GM12878 (cell line): ENCODE data around the gene ZPBP. TPM values are rescaled to one million over a fixed set of nuclear protein-coding genes. Genes with fewer than 3 reads are reported as not detected.
A peak's percentile ranks its signal among the peaks of the same experiment; 100 is the strongest.

Source experiments
- ATAC-seq: fragments of 200-7000 bp; cut with Tn5 transposase; 3 replicates; pipeline ENCODE4 v1.9.1; 2020; ENCODE audit warnings: mild to moderate bottlenecking, moderate library complexity
- BruUV-seq: library from RNA; stranded (reverse); fragments of 400-500 nt; replicated peaks from 2 replicates; lab custom pipeline; 2021; lab: Mats Ljungman, UMichigan
- CTCF ChIA-PET: fragments of 300-600 bp; sonication (Branson Sonifier 250); formaldehyde crosslinking; extraction: SDS; loops from one replicate; lab custom pipeline; 2021; ENCODE audit warnings: inconsistent platforms; lab: Yijun Ruan, JAX
- POLR2A ChIA-PET: fragments of 350-600 bp; formaldehyde crosslinking; extraction: SDS; loops from one replicate; lab custom pipeline; 2021; ENCODE audit warnings: inconsistent platforms; lab: Charles Lee
- RAD21 ChIA-PET: fragments of 300-600 bp; sonication (Branson Sonifier 250); formaldehyde crosslinking; loops from one replicate; lab custom pipeline; 2023; ENCODE audit warnings: antibody characterized with exemption; ENCODE audit not compliant: unreplicated experiment; lab: Charles Lee
- SMC1A ChIA-PET: fragments of 300-600 bp; sonication (Branson Sonifier 250); formaldehyde crosslinking; loops from one replicate; lab custom pipeline; 2023; ENCODE audit not compliant: unreplicated experiment, uncharacterized antibody; lab: Charles Lee
- DNase-seq: peaks from one replicate; pipeline ENCODE4 v3.0.0-alpha.2; 2011; ENCODE audit warnings: low read depth, low spot score
- FAIRE-seq: peaks from 3 replicates; lab custom pipeline; 2011; peaks lifted over from hg19 to GRCh38; lab: Jason Lieb, UNC
- H2AFZ ChIP-seq: 2 replicates; pipeline ENCODE4 v1.6.0; 2011; ENCODE audit warnings: low read depth, low read length, control low read depth; ENCODE audit not compliant: control insufficient read depth
- H3K27ac ChIP-seq: 2 replicates; pipeline ENCODE4 v1.5.1; 2011; ENCODE audit warnings: control low read depth; ENCODE audit not compliant: control insufficient read depth, insufficient read depth
- H3K27me3 ChIP-seq, 2 experiments: replicated peaks in 1 of 2; 2 replicates each; pipeline versions ENCODE4 v1.6.0 to v1.6.1; 2011; ENCODE audit warnings: low read length in 1 of 2; ENCODE audit not compliant: control insufficient read depth in 2 of 2, insufficient read depth in 2 of 2
- H3K36me3 ChIP-seq, 2 experiments: 2 replicates each; pipeline ENCODE4 v1.5.1; 2011; ENCODE audit warnings: low read length in 1 of 2; ENCODE audit not compliant: control insufficient read depth in 2 of 2, insufficient read depth in 2 of 2
- H3K4me1 ChIP-seq: 2 replicates; pipeline ENCODE4 v1.6.1; 2011; ENCODE audit warnings: mild to moderate bottlenecking, low read length, moderate library complexity, mixed read lengths; ENCODE audit not compliant: control insufficient read depth, insufficient read depth
- H3K4me2 ChIP-seq: 2 replicates; pipeline ENCODE4 v1.6.0; 2011; ENCODE audit warnings: control low read depth; ENCODE audit not compliant: control insufficient read depth, insufficient read depth
- H3K4me3 ChIP-seq: fragments of 200-600 bp; sonication (generic); 2 replicates; pipeline ENCODE4 v1.5.1; 2016
- H3K79me2 ChIP-seq: 2 replicates; pipeline ENCODE4 v1.6.0; 2011; ENCODE audit warnings: low read length; ENCODE audit not compliant: control insufficient read depth, insufficient read depth
- H3K9ac ChIP-seq: 2 replicates; pipeline ENCODE4 v1.8.0; 2011; ENCODE audit warnings: low read length, control low read depth, mixed read lengths; ENCODE audit not compliant: control insufficient read depth, insufficient read depth
- H3K9me3 ChIP-seq: replicated peaks from 3 replicates; pipeline ENCODE4 v1.5.1; 2011; ENCODE audit warnings: mild to moderate bottlenecking, low read length; ENCODE audit not compliant: control insufficient read depth, insufficient read depth
- H4K20me1 ChIP-seq: 2 replicates; pipeline ENCODE4 v1.6.0; 2011; ENCODE audit not compliant: control insufficient read depth, insufficient read depth
- ASH2L ChIP-seq: fragments of 300-600, 200-600 bp; sonication (generic); IDR thresholded peaks from 2 replicates; pipeline ENCODE4 v1.6.1; 2017; ENCODE audit warnings: low read depth, mild to moderate bottlenecking, borderline replicate concordance
- BACH1 ChIP-seq: fragments of 450-650 bp; IDR thresholded peaks from 2 replicates; pipeline ENCODE4 v1.6.1; 2017; ENCODE audit warnings: mild to moderate bottlenecking, borderline replicate concordance
- BMI1 ChIP-seq: fragments of 450-650 bp; IDR thresholded peaks from 2 replicates; pipeline ENCODE4 v1.6.1; 2016; ENCODE audit warnings: mild to moderate bottlenecking, moderate library complexity, borderline replicate concordance
- CBFB ChIP-seq: IDR thresholded peaks from 2 replicates; pipeline ENCODE4 v1.6.1; 2016; ENCODE audit warnings: antibody characterized with exemption, low read depth
- CHD1 ChIP-seq: IDR thresholded peaks from 2 replicates; pipeline ENCODE4 v1.6.1; 2012; ENCODE audit warnings: low read depth, low read length, improper control_type of control experiment
- CREM ChIP-seq: IDR thresholded peaks from 2 replicates; pipeline ENCODE4 v1.6.1; 2014; ENCODE audit warnings: antibody characterized with exemption, low read depth
- DPF2 ChIP-seq: fragments of 450-650 bp; IDR thresholded peaks from 2 replicates; pipeline ENCODE4 v1.6.1; 2017; ENCODE audit warnings: mild to moderate bottlenecking
- IRF4 ChIP-seq: IDR thresholded peaks from 2 replicates; pipeline ENCODE4 v1.6.1; 2011; ENCODE audit warnings: low read depth, low read length
- MYB ChIP-seq: fragments of 150-350 bp; IDR thresholded peaks from 2 replicates; pipeline ENCODE4 v1.6.1; 2014; ENCODE audit warnings: mild to moderate bottlenecking, low read depth, low read length, borderline replicate concordance
- NRF1 ChIP-seq: conservative IDR thresholded peaks from 2 replicates; pipeline ENCODE4 v1.6.1; 2011; ENCODE audit warnings: mild to moderate bottlenecking, low read depth, low read length, improper control_type of control experiment
- POLR2AphosphoS5 ChIP-seq: IDR thresholded peaks from 2 replicates; pipeline ENCODE4 v1.6.1; 2011; ENCODE audit warnings: mild to moderate bottlenecking, low read length, inconsistent platforms
- RAD21 ChIP-seq: IDR thresholded peaks from 2 replicates; pipeline ENCODE4 v1.6.1; 2011; ENCODE audit warnings: mild to moderate bottlenecking, low read depth, low read length, moderate library complexity; ENCODE audit not compliant: insufficient read depth
- RAD51 ChIP-seq: fragments of 450-650 bp; IDR thresholded peaks from 2 replicates; pipeline ENCODE4 v1.6.1; 2016; ENCODE audit warnings: moderate library complexity, mild to moderate bottlenecking, inconsistent platforms
- SMC3 ChIP-seq: IDR thresholded peaks from 2 replicates; pipeline ENCODE4 v1.6.1; 2011; ENCODE audit warnings: low read length, improper control_type of control experiment, borderline replicate concordance
- SREBF2 ChIP-seq: IDR thresholded peaks from 2 replicates; pipeline ENCODE4 v1.6.1; 2012; ENCODE audit warnings: mild to moderate bottlenecking, low read length
- YY1 ChIP-seq: IDR thresholded peaks from 2 replicates; pipeline ENCODE4 v1.6.1; 2011; ENCODE audit warnings: low read depth, mild to moderate bottlenecking, low read length
- ZBED1 ChIP-seq: IDR thresholded peaks from 2 replicates; pipeline ENCODE4 v1.6.1; 2016; ENCODE audit warnings: borderline replicate concordance
- ZBTB33 ChIP-seq: fragments of 450-650 bp; IDR thresholded peaks from 2 replicates; pipeline ENCODE4 v1.6.1; 2017; ENCODE audit warnings: mild to moderate bottlenecking
- WGBS: methylation state at CpG from one replicate; pipeline ENCODE4 v1.1.6; 2016; ENCODE audit warnings: low lambda C conversion rate; ENCODE audit not compliant: insufficient replicate concordance, insufficient coverage; ENCODE audit errors: missing lambda C conversion rate; 5-methylcytosine and 5-hydroxymethylcytosine counted together
- in situ Hi-C: fragments of 300-500 bp; cut with MboI; formaldehyde crosslinking; loops from 9 replicates; pipeline ENCODE4 v1.14.3; 2018; ENCODE audit warnings: mixed read lengths
- intact Hi-C: fragments of 100-400 bp; cut with micrococcal nuclease; formaldehyde crosslinking; loops from one replicate; pipeline ENCODE4 v1.14.2; 2022; ENCODE audit not compliant: unreplicated experiment
- polyA plus RNA-seq, 11 experiments: library from polyadenylated mRNA; depleted of rRNA in 4 of 11; unstranded in 6 of 11; stranded (reverse) in 5 of 11; fragments of >200 nt; fragmentation: Nextera tagmentation in 4 of 11; fragmentation: Illumina TruSeq in 1 of 11; extraction: Ambion mirVana in 4 of 11; extraction: Trizol in 1 of 11; gene quantifications; 1 replicate in 1 of 11; 2 replicates in 10 of 11; pipeline versions ENCODE4 v1.2.1 to v1.2.3, GENCODE V29; 2011 to 2016; ENCODE audit warnings: inconsistent platforms in 2 of 11, missing spikeins in 2 of 11, low read depth in 1 of 11
- total RNA-seq, 4 experiments: library from RNA; depleted of rRNA in 3 of 4; stranded (reverse); fragments of >200 nt in 3 of 4; fragmentation: Illumina TruSeq in 1 of 4; extraction: Trizol in 1 of 4; gene quantifications; 2 replicates each; pipeline versions ENCODE4 v1.2.1 to v1.2.3, GENCODE V29; 2013 to 2021
- TF ChIP-seq, protein P1 (sequence below), 3 experiments: IDR thresholded peaks in 2 of 3; conservative IDR thresholded peaks in 1 of 3; 2 replicates each; pipeline ENCODE4 v1.5.1; 2011; ENCODE audit warnings: low read depth in 3 of 3, low read length in 3 of 3, mild to moderate bottlenecking in 3 of 3, control low read depth in 2 of 3, moderate library complexity in 2 of 3, inconsistent platforms in 1 of 3, mixed read lengths in 1 of 3; ENCODE audit not compliant: control insufficient read depth in 2 of 3, insufficient read depth in 1 of 3; ENCODE audit errors: extremely low read depth in 1 of 3
- TF ChIP-seq, protein P2 (sequence below): IDR thresholded peaks from 2 replicates; pipeline ENCODE4 v1.6.1; 2012; ENCODE audit warnings: low read depth, low read length, improper control_type of control experiment

ZPBP gene
- total and polyA plus RNA-seq, 10 of the 15 experiments (the other 5 are each of a cell fraction or from before 2014, with no cell fraction given) = not detected

GRCh38 chr7:50119815-50120637, 27.0 kb upstream of the ZPBP start:
- no TSS peak for BruUV-seq
- RAD21 ChIA-PET = interaction anchor here (1.0 to 6.0 kb wide), 9 partner anchors 23 to 348 kb away, joined by 3 to 40 read pairs (median 6); no protein-coding TSS in a partner anchor
- Histone ChIP-seq H3K4me2 (no peak overlapping the region), H3K27me3 (no peaks in the 10 kb centered on the region), H3K4me3 (no peak overlapping the region), H3K79me2 (no peaks in the 10 kb centered on the region), H4K20me1 (no peaks in the 10 kb centered on the region), H3K4me1 (peaks cover 4% of the 10 kb centered on the region; the same call in 1 of the 2 replicates), H3K9ac (no peak overlapping the region), H2AFZ (no peak overlapping the region), H3K9me3 (no peaks in the 10 kb centered on the region), H3K36me3 (no peaks in the 10 kb centered on the region), H3K27ac (no peak overlapping the region)
- 36% methylated on average over 9 of the region's 9 CpGs for WGBS
- intact Hi-C loops (loop anchor here (1.0 to 5.0 kb wide), 2 partner anchors 247 to 298 kb away; no protein-coding TSS in a partner anchor), in situ Hi-C loops (no loop called here)
- FAIRE-seq (peak; percentile 66), DNase-seq (no peak), ATAC-seq (peak; percentile 98)
- CTCF ChIA-PET = interaction anchor here (0.6 to 4.8 kb wide), 29 partner anchors 10 to 1041 kb away, joined by 3 to 81 read pairs (median 5); partner anchors contain the start of gene ZPBP
- POLR2A ChIA-PET = no interaction called here
- SMC1A ChIA-PET = interaction anchor here (0.9 to 4.7 kb wide), 17 partner anchors 10 to 1041 kb away, joined by 3 to 37 read pairs (median 4); partner anchors contain the start of gene ZPBP
- TF ChIP-seq POLR2AphosphoS5 = peak; percentile 79
- TF ChIP-seq SMC3 = peak; percentile 74
- TF ChIP-seq, protein P1, sequence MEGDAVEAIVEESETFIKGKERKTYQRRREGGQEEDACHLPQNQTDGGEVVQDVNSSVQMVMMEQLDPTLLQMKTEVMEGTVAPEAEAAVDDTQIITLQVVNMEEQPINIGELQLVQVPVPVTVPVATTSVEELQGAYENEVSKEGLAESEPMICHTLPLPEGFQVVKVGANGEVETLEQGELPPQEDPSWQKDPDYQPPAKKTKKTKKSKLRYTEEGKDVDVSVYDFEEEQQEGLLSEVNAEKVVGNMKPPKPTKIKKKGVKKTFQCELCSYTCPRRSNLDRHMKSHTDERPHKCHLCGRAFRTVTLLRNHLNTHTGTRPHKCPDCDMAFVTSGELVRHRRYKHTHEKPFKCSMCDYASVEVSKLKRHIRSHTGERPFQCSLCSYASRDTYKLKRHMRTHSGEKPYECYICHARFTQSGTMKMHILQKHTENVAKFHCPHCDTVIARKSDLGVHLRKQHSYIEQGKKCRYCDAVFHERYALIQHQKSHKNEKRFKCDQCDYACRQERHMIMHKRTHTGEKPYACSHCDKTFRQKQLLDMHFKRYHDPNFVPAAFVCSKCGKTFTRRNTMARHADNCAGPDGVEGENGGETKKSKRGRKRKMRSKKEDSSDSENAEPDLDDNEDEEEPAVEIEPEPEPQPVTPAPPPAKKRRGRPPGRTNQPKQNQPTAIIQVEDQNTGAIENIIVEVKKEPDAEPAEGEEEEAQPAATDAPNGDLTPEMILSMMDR (IDR thresholded peaks at IDR 0.05 in 2 of 3, conservative IDR thresholded peaks at IDR 0.05 in 1 of 3; ENCODE audit: control insufficient read depth in 2 of 3, extremely low read depth in 1 of 3, insufficient read depth in 1 of 3, low read depth in 3 of 3, low read length in 3 of 3) = peak; percentile 68 to 70 (median 69)
- TF ChIP-seq, protein P2, sequence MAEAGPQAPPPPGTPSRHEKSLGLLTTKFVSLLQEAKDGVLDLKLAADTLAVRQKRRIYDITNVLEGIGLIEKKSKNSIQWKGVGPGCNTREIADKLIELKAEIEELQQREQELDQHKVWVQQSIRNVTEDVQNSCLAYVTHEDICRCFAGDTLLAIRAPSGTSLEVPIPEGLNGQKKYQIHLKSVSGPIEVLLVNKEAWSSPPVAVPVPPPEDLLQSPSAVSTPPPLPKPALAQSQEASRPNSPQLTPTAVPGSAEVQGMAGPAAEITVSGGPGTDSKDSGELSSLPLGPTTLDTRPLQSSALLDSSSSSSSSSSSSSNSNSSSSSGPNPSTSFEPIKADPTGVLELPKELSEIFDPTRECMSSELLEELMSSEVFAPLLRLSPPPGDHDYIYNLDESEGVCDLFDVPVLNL = no peak
- peak; percentile 51; the same call in 1 of the 2 replicates for TF ChIP-seq BACH1
- no peak for TF ChIP-seq IRF4
- TF ChIP-seq RAD21 = peak; percentile 77
- 0 out of 2 replicates have a peak, but pooled peaks have one; percentile 23 for TF ChIP-seq YY1
- TF ChIP-seq MYB = no peak
- no peak for TF ChIP-seq NRF1
- peak; percentile 22; the same call in 1 of the 2 replicates for TF ChIP-seq BMI1
- TF ChIP-seq SREBF2 = no peak
- TF ChIP-seq CREM = 0 out of 2 replicates have a peak, but pooled peaks have one; percentile 8
- TF ChIP-seq ZBED1 = peak; percentile 50; the same call in 1 of the 2 replicates
- no peak for TF ChIP-seq DPF2
- peak; percentile 59; the same call in 1 of the 2 replicates for TF ChIP-seq CBFB
- TF ChIP-seq CHD1 = no peak
- TF ChIP-seq ASH2L = no peak
- TF ChIP-seq RAD51 = no peak
- no peak for TF ChIP-seq ZBTB33
